HG02678 (cell line): ENCODE measurements around the gene FSTL3.
"Not testable (repeated sequence)": the region's sequence is repeated elsewhere in the genome, so short reads cannot be mapped to it uniquely, and the experiment has no call there.

Experiments
- ATAC-seq: cut with Tn5 transposase; IDR thresholded peaks from one replicate; pipeline ENCODE4 v1.9.1; 2021; ENCODE audit warnings: mild to moderate bottlenecking, moderate library complexity; ENCODE audit not compliant: unreplicated experiment

FSTL3 gene

GRCh38 chr19:660793-661426, 15.3 kb upstream of the FSTL3 start:
- no peak for ATAC-seq

DNA sequence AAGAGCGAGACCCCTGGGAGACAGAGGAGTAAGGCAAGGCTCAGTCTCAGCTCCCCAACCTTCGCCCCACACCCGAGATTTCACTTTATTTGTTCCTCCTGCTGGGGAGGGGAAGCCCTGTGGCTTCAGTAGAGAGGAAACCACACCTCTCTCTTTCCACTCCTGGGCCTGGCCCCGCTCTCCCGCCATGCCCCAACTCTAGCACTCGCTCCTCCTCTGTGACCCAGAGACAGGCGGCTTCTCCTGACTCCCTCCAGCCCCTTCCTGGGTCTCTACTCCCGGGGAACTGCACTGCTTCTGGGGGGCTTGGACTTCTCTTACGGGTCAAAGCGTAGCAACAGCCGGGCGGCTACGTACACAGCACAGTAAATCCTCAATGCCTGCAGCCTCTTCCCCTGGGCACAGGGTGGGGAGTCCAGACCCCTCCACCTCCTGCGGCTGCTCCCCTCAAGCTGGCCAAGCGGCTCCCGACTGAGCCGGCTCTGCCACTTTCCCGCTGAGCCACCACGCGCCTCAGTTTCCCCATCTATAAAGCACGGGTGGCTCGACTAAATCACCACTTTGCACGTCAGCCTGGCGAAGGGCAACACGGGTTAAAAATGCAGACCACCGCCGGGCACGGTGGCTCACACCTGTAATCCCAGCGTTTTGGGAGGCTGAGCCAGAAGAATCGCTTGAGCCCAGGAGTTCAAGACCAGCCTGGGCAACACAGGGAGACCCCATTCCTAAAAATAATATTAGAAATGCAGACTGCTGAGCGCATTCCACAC, 14.6 kb upstream of the FSTL3 start:
- ATAC-seq = peak; percentile 30

DNA sequence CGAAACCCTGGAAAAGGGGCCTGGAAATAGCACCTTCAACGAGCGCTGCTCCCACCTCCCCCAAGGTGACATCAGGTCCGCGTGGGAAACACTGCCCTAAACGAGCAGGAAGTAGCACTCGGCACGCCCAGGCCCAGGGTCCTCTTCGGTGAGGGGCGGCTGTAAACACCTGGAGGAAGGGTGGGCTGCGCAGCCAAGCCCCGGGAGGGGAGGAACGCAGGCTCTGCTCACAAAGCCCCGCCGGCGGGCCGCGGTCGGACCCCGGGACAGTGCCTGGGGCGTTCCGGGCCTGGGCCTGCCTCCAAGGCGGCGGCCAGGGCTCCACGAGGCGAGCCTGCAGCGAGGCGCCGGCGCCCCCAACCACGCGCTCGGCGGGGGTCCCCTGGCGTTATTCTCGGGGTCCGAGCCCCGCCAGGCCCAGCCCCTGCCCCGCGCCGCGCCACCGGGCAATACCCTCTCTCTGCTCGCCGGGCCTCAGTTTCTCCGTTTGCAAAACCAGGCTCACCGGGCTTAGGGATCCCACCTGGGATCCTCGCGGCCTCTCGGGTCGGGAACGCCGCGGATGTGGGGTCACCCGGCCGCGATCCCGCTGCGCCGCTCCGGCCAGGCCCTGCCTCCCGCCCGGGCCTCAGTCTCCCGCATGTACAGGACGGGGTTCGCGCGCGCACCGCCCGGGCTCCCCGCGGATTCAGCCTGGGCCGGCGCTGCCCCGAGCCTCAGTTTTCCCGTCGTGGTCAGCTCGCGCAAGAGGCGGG, 13.8 kb upstream of the FSTL3 start:
- peak; percentile 4 for ATAC-seq

DNA sequence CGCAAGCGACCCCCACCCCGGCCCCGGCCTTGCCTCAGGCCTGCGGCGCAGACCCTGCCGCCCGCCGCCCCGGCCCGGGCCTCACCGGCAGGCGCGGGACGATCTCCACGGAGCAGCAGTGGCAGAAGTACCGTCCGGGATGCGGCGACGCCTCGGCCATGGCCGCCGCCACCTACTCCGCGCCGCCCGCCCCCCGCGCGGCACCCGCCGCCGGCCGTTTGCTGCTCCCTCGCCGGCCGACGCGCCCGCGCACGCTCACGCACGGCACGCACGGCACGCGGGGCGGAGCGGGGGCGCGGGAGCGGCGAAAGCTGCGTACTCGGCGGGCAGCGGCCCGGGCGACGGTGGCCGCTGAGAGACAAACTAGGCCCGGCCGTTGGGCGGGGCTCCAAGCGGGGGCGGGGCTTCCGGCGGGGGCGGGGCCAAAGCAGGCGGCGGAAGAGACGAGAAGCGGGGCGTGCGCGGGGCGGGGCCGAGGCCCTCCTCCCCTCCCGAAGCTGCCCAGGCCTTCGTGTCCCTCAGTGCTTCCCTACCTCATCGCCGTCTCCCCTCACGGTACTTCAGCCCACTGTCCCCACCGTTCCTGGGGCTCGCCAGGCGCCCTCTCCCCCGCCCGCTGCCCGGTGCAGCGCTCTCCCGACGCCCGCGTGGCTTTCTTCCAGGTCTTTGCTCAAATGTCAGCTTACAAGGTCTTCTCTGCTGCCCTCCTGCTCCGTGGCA, 13.1 kb upstream of the FSTL3 start, which contains the start of gene RNF126:
Gene RNF126 (minus strand): TSS at position 253 of the 720 bp plus-strand sequence. CDS start 93 bp downstream, at position 160.
- ATAC-seq = peak; percentile 71

GRCh38 chr19:663682-664117, 12.5 kb upstream of the FSTL3 start:
- no peak for ATAC-seq

DNA sequence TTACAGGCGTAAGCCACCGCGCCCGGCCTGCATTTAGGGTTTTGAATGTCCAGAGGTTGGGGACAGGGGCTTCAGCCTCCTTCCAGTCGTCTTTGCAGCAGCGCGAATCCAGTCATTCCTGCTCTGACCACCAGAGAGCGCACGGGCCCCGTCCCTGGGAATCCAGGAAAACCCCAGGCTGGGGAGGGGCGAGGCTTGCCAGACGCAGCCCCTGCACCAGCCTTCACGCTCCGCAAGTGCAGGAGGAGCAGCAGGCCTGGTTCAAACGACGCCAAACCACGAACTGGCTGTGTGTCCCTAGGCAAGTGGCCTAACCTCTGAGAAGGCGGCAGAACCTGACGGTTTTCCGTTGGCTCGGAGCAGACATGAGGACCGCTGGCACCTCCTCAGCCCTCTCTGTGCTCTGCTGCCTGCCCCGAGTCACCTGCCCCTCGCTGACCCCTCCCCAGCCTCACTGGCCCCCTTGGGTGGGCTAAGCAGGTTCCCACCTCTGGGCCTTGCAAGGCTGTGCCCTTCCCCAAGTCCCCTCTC, 11.2 kb upstream of the FSTL3 start:
- no peak for ATAC-seq

GRCh38 chr19:666985-667573, 9.1 kb upstream of the FSTL3 start:
- not testable (repeated sequence) for ATAC-seq

DNA sequence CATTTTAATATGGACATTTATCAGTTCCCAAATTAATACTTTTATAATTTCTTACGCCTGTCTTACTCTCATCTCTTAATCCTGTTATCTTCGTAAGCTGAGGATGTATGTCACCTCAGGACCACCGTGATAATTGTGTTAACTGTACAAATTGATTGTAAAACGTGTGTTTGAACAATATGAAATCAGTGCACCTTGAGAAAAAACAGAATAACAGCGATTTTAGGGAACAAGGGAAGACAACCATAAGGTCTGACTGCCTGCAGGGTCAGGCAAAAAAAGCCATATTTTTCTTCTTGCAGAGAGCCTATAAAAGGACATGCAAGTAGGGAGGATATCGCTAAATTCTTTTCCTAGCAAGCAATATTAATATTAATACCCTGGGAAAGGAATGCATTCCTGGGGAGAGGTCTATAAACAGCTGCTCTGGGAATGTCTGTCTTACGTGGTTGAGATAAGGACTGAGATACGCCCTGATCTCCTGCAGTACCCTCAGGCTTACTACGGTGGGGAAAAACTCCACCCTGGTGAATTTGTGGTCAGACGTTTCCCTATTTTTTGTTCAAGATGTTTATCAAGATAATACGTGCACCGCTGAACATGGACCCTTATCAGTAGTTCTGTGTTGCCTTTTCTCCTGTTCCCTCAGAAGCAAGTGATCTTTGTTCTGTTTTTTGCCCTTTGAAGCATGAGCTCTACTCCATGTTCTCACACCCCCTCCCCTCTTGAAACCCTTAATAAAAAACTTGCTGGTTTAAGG, 7.3 kb upstream of the FSTL3 start:
- ATAC-seq = not testable (repeated sequence)

DNA sequence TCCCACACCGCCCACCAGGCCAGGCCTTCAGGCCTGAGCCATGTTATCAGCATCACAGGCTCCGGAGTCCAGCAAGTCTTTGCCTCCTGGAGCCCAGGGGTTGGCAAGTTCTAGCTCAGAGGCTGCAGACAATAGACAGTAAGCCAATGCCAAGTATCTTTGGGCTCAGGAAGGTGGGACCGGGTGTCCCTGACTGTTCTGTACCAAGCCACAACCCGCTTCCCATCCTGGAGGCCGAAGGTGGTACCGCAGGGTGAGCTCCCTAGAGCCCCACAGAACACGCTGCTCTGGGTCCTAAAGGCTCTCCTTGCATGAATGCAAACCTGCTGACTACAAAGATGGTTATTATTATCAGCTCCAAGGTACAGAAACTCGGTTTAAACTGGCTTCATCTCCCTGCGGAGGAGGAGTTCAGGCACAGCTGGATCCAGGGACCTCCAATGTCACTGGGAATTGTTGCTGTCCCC, 5.5 kb upstream of the FSTL3 start:
- no peak for ATAC-seq

DNA sequence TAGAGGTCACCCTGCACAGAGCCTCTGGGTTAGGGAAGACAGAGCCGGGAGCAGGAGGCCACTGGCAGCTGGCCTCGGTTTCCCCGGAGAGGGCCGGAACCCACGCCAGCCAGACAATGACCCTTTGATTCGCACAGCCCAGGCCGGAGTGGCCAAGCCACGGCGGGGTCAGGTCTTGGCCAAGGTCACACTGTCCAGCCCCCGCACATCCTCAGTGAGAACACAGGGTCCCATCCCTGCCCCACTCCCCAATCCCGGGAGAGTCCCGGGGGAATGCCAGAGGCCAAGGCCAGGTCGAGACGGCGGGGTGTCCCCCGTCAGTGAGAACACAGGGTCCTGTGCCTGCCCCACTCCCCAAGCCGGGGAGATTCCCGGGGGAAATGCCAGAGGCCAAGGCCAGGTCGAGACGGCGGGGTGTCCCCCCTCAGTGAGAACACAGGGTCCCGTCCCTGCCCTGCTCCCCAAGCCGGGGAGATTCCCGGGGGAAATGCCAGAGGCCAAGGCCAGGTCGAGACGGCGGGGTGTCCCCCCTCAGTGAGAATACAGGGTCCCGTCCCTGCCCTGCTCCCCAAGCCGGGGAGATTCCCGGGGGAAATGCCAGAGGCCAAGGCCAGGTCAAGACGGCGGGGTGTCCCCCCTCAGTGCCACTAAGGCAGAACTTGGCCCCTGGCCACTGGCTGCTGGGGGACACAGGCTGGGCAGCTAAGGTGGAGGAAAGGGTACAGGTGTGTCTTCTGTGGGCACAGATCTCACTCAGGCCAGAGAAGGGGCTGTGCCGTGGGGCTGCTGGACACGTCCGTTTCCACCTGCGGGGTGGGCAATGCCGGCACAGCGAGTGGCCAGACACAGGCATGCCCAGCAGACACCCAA, 1.7 kb upstream of the FSTL3 start:
- ATAC-seq = no peak

GRCh38 chr19:676007-676338, 219 bp upstream of the FSTL3 start:
- no peak for ATAC-seq

GRCh38 chr19:677201-677600, 1.0 kb downstream of the FSTL3 start:
- no peak for ATAC-seq

GRCh38 chr19:677601-678436, 1.6 kb downstream of the FSTL3 start:
- ATAC-seq = no peak

GRCh38 chr19:678791-679388, 2.7 kb downstream of the FSTL3 start:
- no peak for ATAC-seq

DNA sequence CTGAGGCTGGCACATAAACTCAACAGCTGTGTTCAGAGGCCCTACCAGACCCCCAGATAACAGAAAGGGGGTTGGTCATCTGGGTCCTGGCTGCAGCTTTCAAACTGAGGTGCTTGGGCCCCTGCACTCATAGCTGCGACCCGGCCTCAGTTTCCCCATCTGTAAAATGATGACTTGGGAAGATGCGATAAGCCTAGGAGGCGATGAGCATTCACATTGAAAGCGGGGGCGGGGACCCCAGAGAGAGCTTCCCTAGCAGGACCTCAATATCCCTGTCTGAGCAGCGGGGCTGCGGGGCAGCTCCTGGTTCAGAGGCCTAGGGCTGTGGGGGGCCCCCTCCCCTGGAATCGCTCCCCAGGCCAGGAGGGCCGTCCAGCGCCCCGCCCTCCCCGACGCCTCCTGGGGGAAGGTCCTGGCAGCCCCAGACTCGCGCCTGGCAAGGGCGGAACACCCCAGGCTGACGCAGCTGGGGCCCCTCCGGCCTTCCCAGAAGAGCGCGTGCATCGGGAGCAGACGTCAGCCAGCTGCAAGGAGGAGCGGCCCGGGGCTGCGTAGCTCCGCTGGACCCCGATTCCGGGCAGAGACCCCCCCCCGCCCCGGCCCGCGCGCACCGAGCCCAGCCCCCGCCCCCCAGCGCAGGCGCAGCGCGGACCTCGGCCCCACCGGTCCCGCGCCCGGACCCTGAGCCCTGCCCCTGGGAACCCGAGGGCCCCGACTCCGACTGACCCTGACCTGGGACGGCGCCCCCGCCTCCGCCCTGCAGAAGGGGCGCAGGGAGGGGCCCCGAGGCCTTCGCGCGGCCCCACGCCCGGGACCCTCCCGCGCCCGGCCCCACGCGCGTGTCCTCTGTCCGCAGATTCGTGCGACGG, 3.5 kb downstream of the FSTL3 start:
- peak; percentile 16 for ATAC-seq

DNA sequence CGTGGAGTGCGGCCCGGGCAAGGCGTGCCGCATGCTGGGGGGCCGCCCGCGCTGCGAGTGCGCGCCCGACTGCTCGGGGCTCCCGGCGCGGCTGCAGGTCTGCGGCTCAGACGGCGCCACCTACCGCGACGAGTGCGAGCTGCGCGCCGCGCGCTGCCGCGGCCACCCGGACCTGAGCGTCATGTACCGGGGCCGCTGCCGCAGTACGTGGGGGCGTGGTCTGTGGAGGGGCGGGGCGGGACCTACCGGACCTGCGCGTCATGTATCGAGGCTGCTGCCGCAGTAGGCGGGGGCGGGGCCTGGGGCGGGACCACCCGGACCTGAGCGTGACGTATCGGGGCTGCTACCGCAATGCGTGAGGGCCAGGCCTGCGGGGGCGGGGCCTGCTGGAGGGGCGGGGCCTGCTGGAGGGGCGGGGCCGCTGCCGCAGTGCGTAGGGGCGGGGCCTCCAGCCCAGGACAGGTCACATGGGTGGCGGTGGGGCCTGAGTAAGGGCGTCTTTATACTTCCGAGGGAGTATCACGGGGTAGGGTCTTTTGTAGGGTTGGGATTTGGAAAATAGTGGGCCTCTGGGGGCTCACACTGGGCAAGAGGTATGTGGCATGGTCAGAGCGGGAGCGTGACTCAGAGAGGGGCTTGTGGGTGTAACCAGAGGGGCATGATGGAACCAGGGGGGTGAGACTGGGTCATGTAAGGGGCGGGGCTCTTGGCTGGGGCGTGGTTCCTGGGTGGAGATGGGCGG, 4.3 kb downstream of the FSTL3 start:
- peak; percentile 71 for ATAC-seq
